Left lung (tissue), 10 donors: ENCODE data around the gene ADGRB2. TPM values are rescaled to one million over a fixed set of nuclear protein-coding genes. Genes with fewer than 3 reads are reported as not detected.

Experiments used
- ATAC-seq: fragments of 200-7000 bp; cut with Tn5 transposase; one replicate; pipeline ENCODE4 v1.9.1; 2020; ENCODE audit warnings: moderate library complexity
- DNase-seq, 4 donors: peaks; one replicate each; pipeline ENCODE4 v3.0.0-alpha.2; 2013 to 2020
- H3K27ac ChIP-seq, 2 donors: fragments of 200-600 bp; sonication (generic) in 1 of 2; one replicate each; pipeline versions ENCODE4 v1.5.0 to v1.8.0; 2020 to 2021
- H3K27me3 ChIP-seq, 2 donors: fragments of 200-600 bp; sonication (generic) in 1 of 2; one replicate each; pipeline versions ENCODE4 v1.5.0 to v1.8.0; 2020 to 2021
- H3K36me3 ChIP-seq, 2 donors: fragments of 200-600 bp; sonication (generic) in 1 of 2; one replicate each; pipeline versions ENCODE4 v1.5.0 to v1.8.0; 2020 to 2021
- H3K4me1 ChIP-seq, 2 donors: fragments of 200-600 bp; one replicate each; pipeline ENCODE4 v1.8.0; 2021
- H3K4me3 ChIP-seq, 2 donors: fragments of 200-600 bp; sonication (generic) in 1 of 2; one replicate each; pipeline versions ENCODE4 v1.5.0 to v1.8.0; 2020 to 2021; ENCODE audit warnings: mild to moderate bottlenecking in 1 of 2
- H3K9me3 ChIP-seq, 2 donors: fragments of 200-600 bp; sonication (generic) in 1 of 2; one replicate each; pipeline versions ENCODE4 v1.5.0 to v1.8.0; 2020 to 2021
- CTCF ChIP-seq, 2 donors: fragments of 200-600 bp; sonication (generic) in 1 of 2; IDR thresholded peaks; one replicate each; pipeline versions ENCODE4 v1.5.0 to v1.8.0; 2021; ENCODE audit warnings: antibody characterized with exemption in 2 of 2
- intact Hi-C, 2 donors: fragments of 100-400 bp; cut with DNase I; formaldehyde crosslinking; loops; one replicate each; pipeline versions ENCODE4 v1.11.2 to v1.14.2; 2022
- polyA plus RNA-seq, 6 donors: library from polyadenylated mRNA; unstranded; fragments of 120-200 nt; gene quantifications; one replicate each; pipeline ENCODE4 v1.2.1, GENCODE V29; 2013; ENCODE audit not compliant: insufficient read length in 6 of 6
- total RNA-seq, 2 donors: library from RNA; stranded (reverse); fragmentation: NEBNext Ultra II Directional; extraction: Animal tissue kit (Norgen Biotek cat#: 25700); gene quantifications; one replicate each; pipeline ENCODE4 v1.2.1, GENCODE V29; 2021
- donor health status: DM: no; HTN: yes; CAD: no.
- donor health status: DM: no; HTN: no; CAD: no.

ADGRB2 gene
- total and polyA plus RNA-seq, 8 donors, result 1.8 to 27.1 (median 16.7) TPM

DNA sequence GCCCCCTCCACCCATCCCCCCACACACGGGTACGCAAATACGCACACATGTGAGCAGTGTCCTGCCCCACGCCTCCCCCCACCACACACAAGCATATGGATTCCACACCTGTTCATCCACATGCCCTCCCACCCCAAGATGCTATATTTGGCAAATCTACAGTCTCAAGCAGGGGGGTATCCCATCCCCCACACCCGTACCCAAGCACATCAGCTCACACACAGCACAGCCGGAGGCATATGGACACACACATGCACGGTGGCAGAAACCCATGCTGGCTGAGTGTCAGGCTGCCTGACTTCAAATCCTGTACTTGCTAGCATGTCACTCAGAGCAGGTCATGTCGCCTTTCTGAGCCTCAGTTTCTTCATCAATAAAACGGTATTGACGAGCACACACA is 70.9 kb downstream of the ADGRB2 start:
- intact Hi-C loops, result no loop called here
- peaks cover 0 to 35% of the 10 kb centered on the region in 2 donors for H3K27me3 ChIP-seq
- H3K27ac ChIP-seq, result no peak overlapping the region
- H3K9me3 ChIP-seq, result no peaks in the 10 kb centered on the region
- H3K4me3 ChIP-seq, result no peak overlapping the region
- H3K4me1 ChIP-seq, result no peaks in the 10 kb centered on the region
- ATAC-seq (no peak), DNase-seq (no peak)
- no peak for TF ChIP-seq CTCF (IDR thresholded peaks at IDR 0.05)
- no peaks in the 10 kb centered on the region for H3K36me3 ChIP-seq

- Histone ChIP-seq H3K27ac (no peak overlapping the region), H3K4me3 (no peak overlapping the region), H3K36me3 (no peaks in the 10 kb centered on the region), H3K4me1 (no peaks in the 10 kb centered on the region), H3K27me3 (peaks cover 0 to 35% of the 10 kb centered on the region in 2 donors), H3K9me3 (no peaks in the 10 kb centered on the region)
- DNase-seq, result no peak
- no peak for ATAC-seq
- TF ChIP-seq CTCF (IDR thresholded peaks at IDR 0.05), result no peak
- intact Hi-C loops, result no loop called here
These were observed 72.2 kb downstream of the ADGRB2 start for GRCh38 chr1:31691951-31692350.

- no peaks in the 10 kb centered on the region for H3K4me1 ChIP-seq
- TF ChIP-seq CTCF (IDR thresholded peaks at IDR 0.05), result no peak
These were observed 72.7 kb downstream of the ADGRB2 start for GRCh38 chr1:31691446-31691845.

DNA sequence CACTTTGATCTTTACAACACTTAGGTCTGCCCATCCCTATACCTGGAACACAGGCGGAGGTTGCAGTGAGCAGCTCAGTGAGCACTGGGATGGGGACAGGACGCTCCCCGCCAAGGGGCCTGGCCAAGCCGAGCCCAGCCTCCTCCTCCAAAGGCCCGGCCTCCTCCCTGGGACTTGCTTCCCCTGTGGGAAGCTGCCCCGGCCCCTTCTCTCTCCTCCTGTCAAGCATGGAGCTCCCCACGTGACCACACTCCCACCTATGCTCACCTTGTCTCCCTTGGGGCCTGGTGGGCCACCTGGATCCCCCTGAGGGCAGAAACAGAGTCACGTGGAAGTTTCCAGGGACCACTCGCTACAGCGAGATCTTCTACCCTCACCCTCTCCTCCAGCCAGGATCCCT is 73.2 kb downstream of the ADGRB2 start:
- intact Hi-C loops, result no loop called here
- Histone ChIP-seq H3K36me3 (no peaks in the 10 kb centered on the region), H3K27me3 (peaks cover 0 to 27% of the 10 kb centered on the region in 2 donors), H3K4me3 (no peak overlapping the region), H3K27ac (no peak overlapping the region), H3K4me1 (no peaks in the 10 kb centered on the region), H3K9me3 (no peaks in the 10 kb centered on the region)
- ATAC-seq, result no peak
- TF ChIP-seq CTCF (IDR thresholded peaks at IDR 0.05), result no peak
- DNase-seq, result no peak

More at GRCh38 chr1:31691446-31691845, 72.7 kb downstream of the ADGRB2 start:
- no peak for ATAC-seq
- peaks cover 0 to 31% of the 10 kb centered on the region in 2 donors for H3K27me3 ChIP-seq
- no peak overlapping the region for H3K4me3 ChIP-seq
- intact Hi-C loops, result no loop called here
- H3K36me3 ChIP-seq, result no peaks in the 10 kb centered on the region
- no peak for DNase-seq
- no peaks in the 10 kb centered on the region for H3K9me3 ChIP-seq
- H3K27ac ChIP-seq, result no peak overlapping the region

DNA sequence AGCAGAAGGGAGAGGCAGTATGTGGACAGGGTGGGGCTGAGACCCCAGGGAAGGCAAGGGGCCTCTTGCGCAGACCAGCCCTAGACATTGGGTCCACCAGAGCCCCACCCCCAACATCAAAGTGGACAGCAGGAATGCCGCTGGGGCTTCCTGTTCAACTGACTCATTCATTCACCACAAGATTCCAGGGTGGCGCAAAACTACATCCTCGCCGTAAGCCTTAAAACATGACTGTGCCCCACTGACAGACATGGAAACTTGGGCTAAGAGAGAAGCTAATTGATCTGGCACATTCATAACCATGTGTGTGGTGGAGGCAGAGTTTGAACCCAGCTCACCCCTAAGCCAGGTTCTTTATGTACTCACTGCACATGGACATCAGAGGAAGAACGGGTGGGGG is 74.3 kb downstream of the ADGRB2 start:
- Histone ChIP-seq H3K27ac (no peak overlapping the region), H3K27me3 (peaks cover 0 to 31% of the 10 kb centered on the region in 2 donors), H3K4me3 (no peak overlapping the region), H3K4me1 (no peaks in the 10 kb centered on the region), H3K9me3 (no peaks in the 10 kb centered on the region), H3K36me3 (no peaks in the 10 kb centered on the region)
- TF ChIP-seq CTCF (IDR thresholded peaks at IDR 0.05), result no peak
- intact Hi-C loops, result no loop called here
- DNase-seq, result no peak
- ATAC-seq, result no peak
